ENCODE measurements around the gene ZIC2. TPM values are rescaled to one million over a fixed set of nuclear protein-coding genes. Genes with fewer than 3 reads are reported as not detected.
A peak's percentile ranks its signal among the peaks of the same experiment; 100 is the strongest.

ZIC2 gene
- total RNA-seq, 1 experiment from 2014 or later: 4.4 TPM

- DNase-seq (ENCODE audit: low read depth): no peak
Measured at GRCh38 chr13:99973808-99974185, 7.8 kb upstream of the ZIC2 start.

DNA sequence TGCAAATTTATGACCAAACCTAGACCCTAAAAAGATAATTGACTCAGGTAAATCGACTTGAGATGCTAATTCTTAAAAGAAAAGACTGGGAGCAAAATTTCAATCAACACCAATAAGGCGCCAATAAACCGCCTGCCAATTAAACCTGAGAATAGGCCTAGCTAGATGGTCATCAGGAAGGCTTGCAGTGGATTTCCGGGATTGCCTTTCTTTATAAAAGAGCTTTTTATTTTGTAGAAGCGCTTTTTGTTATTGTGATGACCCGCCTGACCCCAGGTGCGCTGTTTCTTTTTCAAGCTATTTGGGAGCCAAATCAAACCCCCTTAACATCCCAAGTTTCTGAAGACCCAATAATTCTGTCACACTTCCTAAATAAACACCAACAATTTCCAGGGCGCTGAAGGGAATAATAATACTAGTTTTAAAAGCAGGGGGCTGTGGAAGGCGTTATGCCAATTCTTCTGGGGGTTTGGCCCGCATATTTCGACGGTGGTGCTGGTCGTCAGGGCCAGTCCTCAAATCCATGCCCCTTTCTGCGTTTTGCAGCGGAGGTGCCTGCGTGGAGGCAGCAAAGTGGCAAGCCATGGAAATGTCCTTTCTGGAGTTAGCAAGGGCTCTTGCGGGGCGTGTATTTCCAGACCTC is 7.2 kb upstream of the ZIC2 start:
- no peak for DNase-seq (ENCODE audit: low read depth)

DNA sequence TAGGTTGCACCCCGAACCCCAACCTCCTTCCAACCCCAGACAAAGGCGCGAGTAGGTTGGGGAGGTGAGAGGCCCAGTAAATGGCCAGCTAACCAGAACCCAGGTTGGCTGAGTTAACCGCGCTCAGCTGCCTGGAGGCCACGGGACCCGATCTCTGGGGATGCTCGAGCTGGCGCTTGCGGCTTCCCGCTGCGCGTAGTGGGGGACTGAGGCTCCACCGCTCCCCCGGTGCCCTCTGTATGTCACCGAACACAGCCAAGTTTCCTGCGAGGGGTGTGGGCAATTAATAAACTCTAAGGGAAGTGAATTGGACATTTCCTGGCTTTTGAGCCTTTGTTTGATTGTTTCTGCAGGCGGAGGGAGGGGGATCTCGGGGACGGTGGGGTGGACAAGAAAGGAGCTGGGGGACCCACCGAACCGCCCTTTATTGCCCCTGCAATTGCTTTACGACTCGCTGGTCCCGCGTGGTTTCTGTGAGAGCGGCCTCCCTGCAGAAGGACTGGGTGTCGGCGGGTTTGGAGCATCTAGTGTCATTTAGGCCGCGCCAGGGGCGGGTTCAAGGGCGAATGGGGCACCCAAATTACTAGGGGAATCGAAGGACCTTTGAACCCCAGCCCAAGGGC is 6.5 kb upstream of the ZIC2 start:
- no peak for DNase-seq (ENCODE audit: low read depth)

- DNase-seq (ENCODE audit: low read depth): no peak
Measured at GRCh38 chr13:99975626-99976025, 6.0 kb upstream of the ZIC2 start.

DNA sequence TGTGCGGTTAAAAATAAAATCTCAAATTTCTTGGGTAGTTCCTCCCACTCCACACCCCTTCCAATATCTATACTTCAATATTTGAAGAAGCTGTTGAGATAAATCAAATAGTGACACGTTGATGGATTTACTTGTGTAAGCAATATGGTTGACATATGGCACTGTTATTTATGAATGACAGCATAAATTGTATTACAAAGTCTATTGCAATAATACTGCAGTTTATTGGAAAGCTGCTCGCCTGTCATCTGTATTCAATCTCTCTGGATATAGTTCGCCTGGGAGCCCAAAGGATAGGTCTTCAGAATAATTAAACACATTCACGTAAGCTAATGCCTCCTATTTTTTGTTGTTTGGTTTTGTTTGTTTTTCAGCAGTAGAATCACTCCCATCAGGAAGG is 5.0 kb upstream of the ZIC2 start:
- no peak for DNase-seq (ENCODE audit: low read depth)

DNA sequence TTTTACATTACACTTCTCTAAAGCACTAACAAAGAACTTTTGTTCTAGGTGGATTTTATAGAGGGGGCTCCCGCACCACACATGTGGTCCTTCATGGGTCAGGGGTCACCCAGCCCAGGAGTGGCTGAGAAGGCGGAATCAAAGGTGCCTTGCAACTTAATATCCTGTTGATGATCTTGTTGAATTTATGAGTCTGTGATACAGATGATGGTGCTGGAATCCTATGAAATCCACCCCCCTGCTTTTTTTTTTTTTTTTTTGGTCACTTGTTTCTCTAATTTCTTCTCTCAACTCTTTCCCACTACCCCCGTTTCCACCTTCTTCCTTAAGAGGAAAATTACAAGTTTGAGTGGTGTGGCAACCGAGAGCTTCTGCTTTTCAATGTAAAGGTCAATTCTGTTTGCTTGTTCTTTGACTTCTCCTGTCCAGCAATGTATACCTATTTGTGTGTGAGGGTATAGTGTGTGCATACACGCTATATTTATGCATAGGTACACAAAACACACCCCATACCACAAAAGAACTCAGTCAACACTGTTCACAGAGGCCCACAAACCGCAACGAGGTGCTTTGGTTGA is 4.2 kb upstream of the ZIC2 start:
- DNase-seq (ENCODE audit: low read depth): no peak

GRCh38 chr13:99977912-99978798 is 3.4 kb upstream of the ZIC2 start:
- no peak for DNase-seq (ENCODE audit: low read depth)

DNA sequence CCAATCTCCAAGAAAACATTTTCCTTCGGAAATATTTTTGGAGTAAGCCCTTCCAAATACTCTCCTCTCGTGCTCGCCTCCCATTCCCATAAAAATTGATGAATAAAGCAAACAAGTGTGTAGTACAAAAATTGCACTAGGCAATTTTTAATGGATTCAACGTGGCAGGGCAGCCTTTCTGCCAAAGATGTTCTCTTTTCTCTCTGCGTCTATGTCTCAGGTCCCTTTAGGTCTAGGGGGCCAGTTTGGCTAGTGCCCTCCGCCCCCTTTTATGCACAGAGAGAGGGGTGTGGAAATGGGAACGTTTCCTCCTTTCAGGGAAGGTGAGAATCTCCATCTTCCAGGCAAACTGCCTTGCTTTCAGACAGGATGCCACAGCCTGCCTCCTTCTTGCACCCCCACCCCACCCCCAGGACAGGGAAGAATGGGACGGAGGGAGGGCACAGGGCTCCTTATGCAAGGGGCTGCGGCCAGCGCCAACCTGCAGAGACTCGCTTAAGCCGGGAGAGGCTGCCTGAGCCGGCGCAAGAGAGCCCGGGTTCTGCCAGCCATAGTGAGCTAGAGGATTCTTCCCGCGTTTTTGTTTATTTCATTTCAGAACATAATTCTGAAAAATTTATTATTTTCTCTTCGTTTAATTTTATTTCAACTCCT is 2.7 kb upstream of the ZIC2 start:
- no peak for DNase-seq (ENCODE audit: low read depth)

GRCh38 chr13:99979453-99980200 is 2.0 kb upstream of the ZIC2 start:
- no peak for DNase-seq (ENCODE audit: low read depth)

- peak; percentile 57 for DNase-seq (ENCODE audit: low read depth)
Measured at GRCh38 chr13:99980201-99980823, 1.3 kb upstream of the ZIC2 start.

DNA sequence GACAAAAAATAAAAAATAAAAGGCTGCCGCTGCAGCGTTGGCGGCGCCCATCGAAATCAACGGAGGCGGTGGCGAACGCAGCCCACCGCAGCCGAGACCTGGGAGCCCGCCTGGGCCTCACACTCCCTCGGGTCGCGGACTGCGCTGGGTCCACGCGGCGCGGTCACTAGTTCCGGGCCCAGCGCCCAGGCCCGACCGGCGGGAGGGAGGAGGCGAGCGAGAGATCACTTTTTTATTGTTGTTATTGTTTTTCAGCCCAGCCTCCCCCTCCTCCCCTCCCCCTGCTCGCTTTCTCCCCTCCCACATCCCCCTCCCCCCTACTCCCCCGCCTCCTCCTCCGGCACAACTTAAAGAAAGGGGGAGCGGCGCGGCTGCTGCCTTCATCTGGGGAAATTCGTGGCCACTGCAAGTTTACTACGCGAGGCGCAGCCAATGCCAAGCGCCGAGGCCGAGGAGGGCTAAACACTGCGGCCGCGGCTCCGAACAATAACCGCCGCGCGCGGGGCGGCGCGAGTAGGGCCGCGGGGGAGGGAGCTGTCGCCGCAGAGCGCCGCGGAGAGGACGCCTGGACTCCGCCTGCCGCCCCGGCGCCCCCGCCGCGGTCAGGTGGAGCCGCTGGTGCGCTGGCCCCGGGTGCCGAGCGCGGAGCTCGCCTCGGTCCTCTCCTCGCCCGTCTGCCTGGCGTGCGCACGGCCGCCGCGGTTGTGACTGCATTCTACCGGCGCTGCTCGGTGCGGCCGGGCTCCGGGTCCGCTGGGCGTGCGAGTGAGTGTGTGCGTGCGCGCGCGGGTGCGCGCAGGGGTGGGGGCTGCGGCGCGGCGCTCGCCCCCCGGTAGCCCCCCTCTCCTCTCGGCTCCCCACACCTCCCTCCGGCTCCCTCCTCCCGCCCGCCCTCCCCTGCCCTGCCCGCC is 505 bp upstream of the ZIC2 start:
- peak; percentile 74 for DNase-seq (ENCODE audit: low read depth)

DNA sequence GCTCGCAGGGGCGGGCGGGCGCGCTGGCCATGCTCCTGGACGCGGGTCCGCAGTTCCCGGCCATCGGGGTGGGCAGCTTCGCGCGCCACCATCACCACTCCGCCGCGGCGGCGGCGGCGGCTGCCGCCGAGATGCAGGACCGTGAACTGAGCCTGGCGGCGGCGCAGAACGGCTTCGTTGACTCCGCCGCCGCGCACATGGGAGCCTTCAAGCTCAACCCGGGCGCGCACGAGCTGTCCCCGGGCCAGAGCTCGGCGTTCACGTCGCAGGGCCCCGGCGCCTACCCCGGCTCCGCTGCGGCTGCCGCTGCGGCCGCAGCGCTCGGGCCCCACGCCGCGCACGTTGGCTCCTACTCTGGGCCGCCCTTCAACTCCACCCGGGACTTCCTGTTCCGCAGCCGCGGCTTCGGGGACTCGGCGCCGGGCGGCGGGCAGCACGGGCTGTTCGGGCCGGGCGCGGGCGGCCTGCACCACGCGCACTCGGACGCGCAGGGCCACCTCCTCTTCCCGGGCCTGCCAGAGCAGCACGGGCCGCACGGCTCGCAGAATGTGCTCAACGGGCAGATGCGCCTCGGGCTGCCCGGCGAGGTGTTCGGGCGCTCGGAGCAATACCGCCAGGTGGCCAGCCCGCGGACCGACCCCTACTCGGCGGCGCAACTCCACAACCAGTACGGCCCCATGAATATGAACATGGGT is 599 bp downstream of the ZIC2 start:
- DNase-seq (ENCODE audit: low read depth): no peak

DNA sequence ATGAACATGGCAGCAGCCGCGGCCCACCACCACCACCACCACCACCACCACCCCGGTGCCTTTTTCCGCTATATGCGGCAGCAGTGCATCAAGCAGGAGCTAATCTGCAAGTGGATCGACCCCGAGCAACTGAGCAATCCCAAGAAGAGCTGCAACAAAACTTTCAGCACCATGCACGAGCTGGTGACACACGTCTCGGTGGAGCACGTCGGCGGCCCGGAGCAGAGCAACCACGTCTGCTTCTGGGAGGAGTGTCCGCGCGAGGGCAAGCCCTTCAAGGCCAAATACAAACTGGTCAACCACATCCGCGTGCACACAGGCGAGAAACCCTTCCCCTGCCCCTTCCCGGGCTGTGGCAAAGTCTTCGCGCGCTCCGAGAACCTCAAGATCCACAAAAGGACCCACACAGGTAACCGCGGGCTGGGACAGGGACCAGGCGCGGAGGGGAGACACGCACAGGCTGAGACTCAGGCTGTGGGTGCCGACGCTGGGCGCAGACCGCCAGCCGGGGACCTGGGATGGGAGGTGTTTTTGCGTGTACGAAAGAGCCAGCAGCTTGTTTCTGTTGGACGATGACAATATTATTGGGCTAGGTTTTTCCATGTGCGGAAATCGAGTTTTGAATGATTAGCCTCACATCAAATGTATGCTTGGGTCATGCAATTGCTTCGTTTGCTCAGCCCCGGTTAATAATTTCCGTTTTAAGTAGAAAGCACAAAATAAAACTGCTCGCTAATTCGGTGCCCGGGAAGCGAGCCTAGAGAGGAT is 1.3 kb downstream of the ZIC2 start:
- DNase-seq (ENCODE audit: low read depth): no peak

GRCh38 chr13:99983499-99984401 is 2.2 kb downstream of the ZIC2 start:
- no peak for DNase-seq (ENCODE audit: low read depth)

- DNase-seq (ENCODE audit: low read depth): no peak
Measured at GRCh38 chr13:99984461-99985240, 3.1 kb downstream of the ZIC2 start.
